T-helper 2 cell treated with Interferon-gamma antibody and Interleukin-4, amounts not matched to agents 100 ng/mL and 5 ng/mL, for 36 hours (primary cell): ENCODE results near the gene NPEPPS. TPM values are rescaled to one million over a fixed set of nuclear protein-coding genes. Genes with fewer than 3 reads are reported as not detected.
"Not testable (repeated sequence)": the region's sequence is repeated elsewhere in the genome, so short reads cannot be mapped to it uniquely, and the experiment has no call there.

Experiments used
- intact Hi-C: fragments of 100-400 bp; cut with micrococcal nuclease; formaldehyde crosslinking; loops from one replicate; pipeline ENCODE4 v1.15.1; 2023
- total RNA-seq: library from RNA; stranded (reverse); gene quantifications from 2 replicates; pipeline ENCODE4 v1.2.3, GENCODE V29; 2022

The NPEPPS gene, protein sequence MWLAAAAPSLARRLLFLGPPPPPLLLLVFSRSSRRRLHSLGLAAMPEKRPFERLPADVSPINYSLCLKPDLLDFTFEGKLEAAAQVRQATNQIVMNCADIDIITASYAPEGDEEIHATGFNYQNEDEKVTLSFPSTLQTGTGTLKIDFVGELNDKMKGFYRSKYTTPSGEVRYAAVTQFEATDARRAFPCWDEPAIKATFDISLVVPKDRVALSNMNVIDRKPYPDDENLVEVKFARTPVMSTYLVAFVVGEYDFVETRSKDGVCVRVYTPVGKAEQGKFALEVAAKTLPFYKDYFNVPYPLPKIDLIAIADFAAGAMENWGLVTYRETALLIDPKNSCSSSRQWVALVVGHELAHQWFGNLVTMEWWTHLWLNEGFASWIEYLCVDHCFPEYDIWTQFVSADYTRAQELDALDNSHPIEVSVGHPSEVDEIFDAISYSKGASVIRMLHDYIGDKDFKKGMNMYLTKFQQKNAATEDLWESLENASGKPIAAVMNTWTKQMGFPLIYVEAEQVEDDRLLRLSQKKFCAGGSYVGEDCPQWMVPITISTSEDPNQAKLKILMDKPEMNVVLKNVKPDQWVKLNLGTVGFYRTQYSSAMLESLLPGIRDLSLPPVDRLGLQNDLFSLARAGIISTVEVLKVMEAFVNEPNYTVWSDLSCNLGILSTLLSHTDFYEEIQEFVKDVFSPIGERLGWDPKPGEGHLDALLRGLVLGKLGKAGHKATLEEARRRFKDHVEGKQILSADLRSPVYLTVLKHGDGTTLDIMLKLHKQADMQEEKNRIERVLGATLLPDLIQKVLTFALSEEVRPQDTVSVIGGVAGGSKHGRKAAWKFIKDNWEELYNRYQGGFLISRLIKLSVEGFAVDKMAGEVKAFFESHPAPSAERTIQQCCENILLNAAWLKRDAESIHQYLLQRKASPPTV
- 88.5 and 95.5 TPM in 2 replicates for total RNA-seq

DNA sequence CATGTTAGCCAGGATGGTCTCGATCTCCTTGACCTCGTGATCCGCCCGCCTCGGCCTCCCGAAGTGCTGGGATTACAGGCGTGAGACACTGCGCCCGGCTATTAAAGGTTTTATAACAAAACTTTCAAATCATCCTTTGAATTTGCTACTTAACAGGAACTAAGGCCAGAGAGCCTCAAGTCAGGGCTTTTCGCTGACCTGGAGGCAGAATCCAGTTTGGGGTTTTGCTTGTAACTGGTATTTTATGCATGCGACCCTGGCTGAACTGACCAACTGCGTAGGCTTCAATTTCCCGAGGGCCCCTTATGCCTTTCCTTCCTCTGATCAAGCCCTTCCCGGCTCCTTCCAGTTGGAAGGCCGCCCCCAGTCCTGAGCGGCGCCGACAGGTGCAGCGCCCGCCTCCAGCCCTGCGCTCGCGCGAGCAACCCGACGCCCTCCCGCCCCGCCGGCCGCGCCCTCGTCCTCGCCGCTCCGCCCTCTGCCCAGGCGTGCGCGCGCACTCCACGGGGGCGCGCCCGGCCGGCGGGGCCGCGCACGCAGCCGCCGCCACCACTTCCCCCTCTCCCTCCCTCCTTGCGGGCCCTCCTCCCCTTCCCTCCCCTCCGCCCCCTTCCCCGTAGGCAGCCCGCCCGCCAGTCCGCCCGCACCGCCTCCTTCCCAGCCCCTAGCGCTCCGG, at the start of gene NPEPPS:
Gene NPEPPS, plus strand, starts transcription at position 552 of the 676 bp plus-strand sequence. CDS start 193 bp downstream, outside the sequence.
- intact Hi-C loops = not testable (repeated sequence)

DNA sequence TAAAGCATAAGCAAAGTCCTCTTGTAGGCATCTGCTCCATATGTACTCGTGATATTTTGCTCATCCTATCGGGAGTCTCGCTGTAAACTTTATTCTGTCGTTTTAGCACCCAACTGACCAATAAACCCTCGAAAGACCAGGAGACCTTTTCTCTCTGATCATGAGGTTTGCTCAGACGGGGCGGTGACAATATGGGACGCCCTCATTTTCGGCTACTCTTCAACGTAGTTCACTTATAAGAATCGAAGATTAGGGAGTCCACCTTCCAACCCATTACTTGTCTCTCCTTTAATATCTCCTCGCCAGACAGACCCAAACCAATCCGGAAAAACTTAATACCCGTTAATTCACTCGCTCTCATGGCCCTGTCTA, 39.1 kb upstream of the NPEPPS start:
- intact Hi-C loops = not testable (repeated sequence)

- intact Hi-C loops = not testable (repeated sequence)
Measured at GRCh38 chr17:47499074-47499473, 31.8 kb upstream of the NPEPPS start.

GRCh38 chr17:47499494-47499893, 31.4 kb upstream of the NPEPPS start:
- intact Hi-C loops = not testable (repeated sequence)

DNA sequence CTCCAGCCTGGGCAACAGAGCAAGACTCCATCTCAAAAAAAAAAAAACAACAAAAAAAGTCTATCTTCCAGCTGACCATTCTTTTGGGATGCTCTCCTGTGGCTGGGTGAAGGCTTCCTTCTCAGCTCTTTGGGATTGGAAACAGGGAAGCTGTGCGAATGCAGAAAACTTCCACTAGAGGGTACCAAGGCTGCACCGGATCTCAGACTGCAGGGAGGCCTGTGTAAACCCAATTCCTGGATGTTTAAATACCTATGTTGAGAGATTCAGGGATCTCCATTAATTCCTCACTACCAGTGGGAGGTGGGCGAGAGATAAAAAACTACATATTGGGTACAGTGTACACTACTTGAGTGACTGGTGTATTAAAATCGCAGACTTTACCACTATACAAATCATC, 30.3 kb upstream of the NPEPPS start:
- intact Hi-C loops = not testable (repeated sequence)

- intact Hi-C loops = not testable (repeated sequence)
Measured at GRCh38 chr17:47502122-47502731, 28.7 kb upstream of the NPEPPS start.

GRCh38 chr17:47502776-47503455, 28.0 kb upstream of the NPEPPS start:
- intact Hi-C loops = not testable (repeated sequence)

GRCh38 chr17:47511701-47512146, 19.2 kb upstream of the NPEPPS start:
- intact Hi-C loops = not testable (repeated sequence)

DNA sequence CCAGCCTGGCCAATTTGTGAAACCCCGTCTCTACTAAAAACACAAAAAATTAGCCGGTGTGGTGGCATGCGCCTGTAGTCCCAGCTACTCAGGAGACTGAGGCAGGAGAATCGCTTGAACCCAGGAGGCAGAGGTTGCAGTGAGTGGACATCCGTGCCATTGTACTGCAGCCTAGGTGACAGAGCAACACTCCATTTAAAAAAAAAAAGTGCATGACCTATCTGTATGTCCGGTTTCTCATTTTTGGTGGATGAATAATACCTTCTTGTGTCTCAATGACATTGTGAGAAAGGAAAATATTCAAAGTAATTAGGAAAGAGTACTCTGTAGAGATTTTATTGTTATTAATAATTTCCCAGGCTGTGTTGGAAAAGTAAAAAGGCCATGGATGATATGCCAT, 17.6 kb upstream of the NPEPPS start:
- intact Hi-C loops = not testable (repeated sequence)

DNA sequence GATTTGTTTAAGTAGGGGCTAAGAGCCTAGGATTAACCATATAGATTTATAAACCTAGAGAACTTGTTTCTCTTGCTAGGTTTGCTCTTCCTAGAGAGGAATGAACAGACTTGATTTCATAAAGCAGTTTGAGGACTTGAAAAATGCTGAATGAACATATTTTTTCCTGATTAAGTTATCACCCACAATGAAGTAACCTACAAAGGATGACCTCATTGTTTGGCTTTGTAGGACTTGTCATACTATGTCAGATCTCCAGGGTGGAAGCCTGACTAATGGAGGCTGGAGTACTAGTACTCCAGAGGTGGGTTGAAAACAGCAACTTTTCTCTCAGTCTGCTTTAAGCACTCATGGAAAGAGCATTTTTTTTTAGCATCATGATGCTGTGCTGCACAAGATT, 12.0 kb upstream of the NPEPPS start:
- intact Hi-C loops = not testable (repeated sequence)

DNA sequence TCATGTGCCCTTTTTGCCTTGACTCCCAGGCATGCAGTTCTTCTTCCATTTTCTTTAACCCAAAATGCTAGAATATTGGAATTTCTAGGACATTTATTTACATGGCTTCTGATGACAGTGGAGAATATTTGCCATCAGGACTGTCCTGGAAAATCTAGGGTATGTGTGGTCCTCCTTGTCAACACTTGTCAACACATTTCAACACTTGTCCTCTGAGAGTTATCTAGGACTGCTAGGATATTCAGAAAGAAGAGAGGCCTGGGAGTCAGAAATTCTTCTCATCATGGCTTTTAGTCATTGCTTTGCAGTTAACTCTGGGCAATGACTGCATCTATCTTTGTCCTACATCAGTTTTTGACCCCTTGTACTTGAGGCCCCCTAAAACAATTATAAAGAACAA, 11.5 kb upstream of the NPEPPS start:
- intact Hi-C loops = not testable (repeated sequence)

DNA sequence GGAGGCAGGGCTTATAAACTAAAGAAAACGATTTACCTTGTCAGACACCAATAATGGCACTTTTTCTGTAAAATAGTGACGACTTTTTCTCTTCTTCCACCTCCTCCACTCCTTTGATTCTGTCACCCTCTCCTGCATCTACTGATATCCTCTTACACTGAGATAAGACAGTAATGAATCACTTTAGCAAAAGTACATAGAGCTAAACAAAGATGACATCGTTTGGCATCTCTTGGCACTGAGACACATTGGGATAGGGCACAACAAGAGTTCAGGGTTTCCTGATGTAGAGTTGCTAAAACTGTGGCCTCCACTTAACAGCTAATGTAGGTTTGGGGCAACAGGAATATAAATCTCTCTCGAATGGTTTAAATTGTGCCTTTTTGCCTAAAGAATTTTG, 10.6 kb upstream of the NPEPPS start:
- intact Hi-C loops = not testable (repeated sequence)

DNA sequence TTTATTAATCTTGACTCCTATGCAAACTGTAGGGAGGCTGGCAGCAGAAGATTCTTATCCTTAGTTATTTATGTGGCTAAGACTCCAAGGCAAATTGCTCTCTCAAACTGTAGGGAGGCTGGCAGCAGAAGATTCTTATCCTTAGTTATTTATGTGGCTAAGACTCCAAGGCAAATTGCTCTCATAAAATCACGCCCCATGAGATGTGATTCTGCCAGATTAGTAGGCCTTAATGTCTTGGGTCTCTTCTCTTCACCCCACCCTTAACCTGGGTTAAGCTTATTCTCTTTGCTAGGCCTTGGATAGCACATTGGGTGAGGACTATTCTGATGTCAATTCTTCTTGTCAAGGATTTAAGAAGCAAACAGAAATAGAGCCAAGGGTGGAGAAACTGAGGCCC, 9.5 kb upstream of the NPEPPS start:
- intact Hi-C loops = not testable (repeated sequence)

DNA sequence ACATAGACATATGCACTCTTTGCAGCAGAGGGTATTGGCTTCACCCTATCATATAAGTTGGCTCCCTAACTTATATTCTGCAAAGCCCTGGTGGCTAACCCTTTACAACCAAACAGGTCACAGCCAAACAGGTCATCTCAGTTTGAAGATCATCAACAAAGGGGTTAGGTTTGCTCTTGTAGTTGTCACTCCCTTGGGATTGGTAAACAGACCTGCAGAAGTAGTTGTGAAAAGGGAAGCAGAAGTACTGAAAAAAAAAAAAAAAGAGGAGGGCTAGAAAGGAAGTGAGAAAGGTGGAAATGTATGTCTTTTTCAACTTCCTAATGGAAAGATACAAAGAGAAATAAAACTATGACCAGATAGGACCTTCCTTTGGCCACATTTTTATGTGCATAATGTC, 8.6 kb upstream of the NPEPPS start:
- intact Hi-C loops = not testable (repeated sequence)

GRCh38 chr17:47531233-47531820, 419 bp downstream of the NPEPPS start:
- intact Hi-C loops = not testable (repeated sequence)

- intact Hi-C loops = not testable (repeated sequence)
Measured at GRCh38 chr17:47539085-47539484, 8.2 kb downstream of the NPEPPS start.

- intact Hi-C loops = not testable (repeated sequence)
Measured at GRCh38 chr17:47541676-47542075, 10.8 kb downstream of the NPEPPS start.

GRCh38 chr17:47544327-47544726, 13.4 kb downstream of the NPEPPS start:
- intact Hi-C loops = not testable (repeated sequence)

DNA sequence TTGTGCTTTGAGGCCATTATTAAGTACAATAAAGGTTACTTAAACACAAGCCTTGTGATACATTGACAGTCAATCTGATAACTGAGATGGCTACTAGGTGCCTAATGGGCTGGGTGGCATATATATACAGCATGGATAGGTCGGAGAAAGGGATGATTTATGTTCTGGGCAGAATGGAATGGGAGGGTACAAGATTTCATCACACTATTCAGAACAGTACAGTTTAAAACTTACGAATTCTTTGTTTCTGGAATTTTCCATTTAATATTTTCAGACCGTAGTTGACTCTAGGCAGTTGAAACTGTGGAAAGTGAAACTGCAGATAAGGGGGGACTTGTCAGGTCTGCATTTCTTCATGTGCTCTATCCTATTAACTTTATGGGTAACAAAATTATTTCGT, 23.8 kb downstream of the NPEPPS start:
- intact Hi-C loops = not testable (repeated sequence)

- intact Hi-C loops = not testable (repeated sequence)
Measured at GRCh38 chr17:47556108-47556507, 25.2 kb downstream of the NPEPPS start.
